Fibroblast of pulmonary artery (primary cell): ENCODE measurements around the gene ARHGAP15.
"Not testable (repeated sequence)": the region's sequence is repeated elsewhere in the genome, so short reads cannot be mapped to it uniquely, and the experiment has no call there.

Experiments used
- DNase-seq: peaks from one replicate; pipeline ENCODE4 v3.0.0-alpha.2; 2010; ENCODE audit warnings: low read depth
- H3K4me3 ChIP-seq: replicated peaks from 2 replicates; pipeline ENCODE4 v1.5.1; 2011; ENCODE audit warnings: low read depth, mild to moderate bottlenecking, control low read depth, low read length, moderate library complexity
- CTCF ChIP-seq: IDR thresholded peaks from 2 replicates; pipeline ENCODE4 v1.5.1; 2011; ENCODE audit warnings: mild to moderate bottlenecking, control low read depth, low read length, inconsistent platforms; ENCODE audit errors: missing control alignments

The ARHGAP15 gene

GRCh38 chr2:143088388-143088787, 40.8 kb upstream of the ARHGAP15 start:
- DNase-seq, result no peak
- no peak overlapping the region for H3K4me3 ChIP-seq
- no peak for TF ChIP-seq CTCF

GRCh38 chr2:143089520-143089919, 39.7 kb upstream of the ARHGAP15 start:
- not testable (repeated sequence) for H3K4me3 ChIP-seq, DNase-seq

GRCh38 chr2:143110758-143111428, 18.3 kb upstream of the ARHGAP15 start:
- peak; percentile 76 for DNase-seq
- H3K4me3 ChIP-seq, result no peak overlapping the region
- peak; percentile 64 for TF ChIP-seq CTCF

GRCh38 chr2:143117225-143117624, 12.0 kb upstream of the ARHGAP15 start:
- DNase-seq, result no peak
- TF ChIP-seq CTCF, result no peak
- no peak overlapping the region for H3K4me3 ChIP-seq

- TF ChIP-seq CTCF, result no peak
- DNase-seq, result no peak
- no peak overlapping the region for H3K4me3 ChIP-seq
These were observed 8.1 kb upstream of the ARHGAP15 start for GRCh38 chr2:143121079-143121478.

GRCh38 chr2:143121957-143122356, 7.3 kb upstream of the ARHGAP15 start:
- H3K4me3 ChIP-seq, result no peak overlapping the region
- TF ChIP-seq CTCF, result no peak
- DNase-seq, result no peak

GRCh38 chr2:143123911-143124310, 5.3 kb upstream of the ARHGAP15 start:
- no peak for TF ChIP-seq CTCF
- H3K4me3 ChIP-seq, result no peak overlapping the region
- DNase-seq, result no peak
